Osteocyte (in vitro differentiated cells): ENCODE data around the gene ENTHD1. TPM values are rescaled to one million over a fixed set of nuclear protein-coding genes. Genes with fewer than 3 reads are reported as not detected.

Source experiments
- DNase-seq: peaks from one replicate; pipeline ENCODE4 v3.0.0; 2021; ENCODE audit warnings: mixed read lengths; ENCODE audit not compliant: unreplicated experiment; ENCODE audit errors: extremely low spot score
- H3K27ac Mint-ChIP-seq: one replicate; pipeline ENCODE4 v1.8.0; 2021; ENCODE audit warnings: mild to moderate bottlenecking, mixed read lengths; ENCODE audit not compliant: unreplicated experiment
- H3K27me3 Mint-ChIP-seq: one replicate; pipeline ENCODE4 v1.8.0; 2021; ENCODE audit warnings: mixed read lengths; ENCODE audit not compliant: unreplicated experiment
- H3K36me3 Mint-ChIP-seq: one replicate; pipeline ENCODE4 v1.8.0; 2021; ENCODE audit warnings: mixed read lengths; ENCODE audit not compliant: unreplicated experiment
- H3K4me1 Mint-ChIP-seq: one replicate; pipeline ENCODE4 v1.8.0; 2021; ENCODE audit warnings: mixed read lengths; ENCODE audit not compliant: unreplicated experiment
- H3K4me3 Mint-ChIP-seq: one replicate; pipeline ENCODE4 v1.8.0; 2021; ENCODE audit warnings: mild to moderate bottlenecking, moderate library complexity, mixed read lengths; ENCODE audit not compliant: unreplicated experiment
- H3K9me3 Mint-ChIP-seq: one replicate; pipeline ENCODE4 v1.8.0; 2021; ENCODE audit warnings: mixed read lengths; ENCODE audit not compliant: unreplicated experiment
- total RNA-seq: library from RNA; stranded (reverse); gene quantifications from 2 replicates; pipeline ENCODE4 v1.2.1, GENCODE V29; 2021
- TF ChIP-seq, protein P1 (sequence below): fragments of 200-600 bp; sonication (generic); IDR thresholded peaks from 2 replicates; pipeline ENCODE4 v1.5.0; 2021; ENCODE audit warnings: antibody characterized with exemption, mild to moderate bottlenecking, moderate library complexity

Gene ENTHD1
- total RNA-seq, 1 donor from 2014 or later: not detected

GRCh38 chr22:39789788-39790187 lies 103.8 kb downstream of the ENTHD1 start:
- no peaks in the 10 kb centered on the region for H3K36me3 Mint-ChIP-seq
- no peaks in the 10 kb centered on the region for H3K4me1 Mint-ChIP-seq
- H3K9me3 Mint-ChIP-seq: no peaks in the 10 kb centered on the region
- H3K27ac Mint-ChIP-seq: no peak overlapping the region
- peaks cover 57% of the 10 kb centered on the region for H3K27me3 Mint-ChIP-seq
- H3K4me3 Mint-ChIP-seq: no peak overlapping the region
- TF ChIP-seq, protein P1, sequence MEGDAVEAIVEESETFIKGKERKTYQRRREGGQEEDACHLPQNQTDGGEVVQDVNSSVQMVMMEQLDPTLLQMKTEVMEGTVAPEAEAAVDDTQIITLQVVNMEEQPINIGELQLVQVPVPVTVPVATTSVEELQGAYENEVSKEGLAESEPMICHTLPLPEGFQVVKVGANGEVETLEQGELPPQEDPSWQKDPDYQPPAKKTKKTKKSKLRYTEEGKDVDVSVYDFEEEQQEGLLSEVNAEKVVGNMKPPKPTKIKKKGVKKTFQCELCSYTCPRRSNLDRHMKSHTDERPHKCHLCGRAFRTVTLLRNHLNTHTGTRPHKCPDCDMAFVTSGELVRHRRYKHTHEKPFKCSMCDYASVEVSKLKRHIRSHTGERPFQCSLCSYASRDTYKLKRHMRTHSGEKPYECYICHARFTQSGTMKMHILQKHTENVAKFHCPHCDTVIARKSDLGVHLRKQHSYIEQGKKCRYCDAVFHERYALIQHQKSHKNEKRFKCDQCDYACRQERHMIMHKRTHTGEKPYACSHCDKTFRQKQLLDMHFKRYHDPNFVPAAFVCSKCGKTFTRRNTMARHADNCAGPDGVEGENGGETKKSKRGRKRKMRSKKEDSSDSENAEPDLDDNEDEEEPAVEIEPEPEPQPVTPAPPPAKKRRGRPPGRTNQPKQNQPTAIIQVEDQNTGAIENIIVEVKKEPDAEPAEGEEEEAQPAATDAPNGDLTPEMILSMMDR: no peak
- no peak for DNase-seq

GRCh38 chr22:39785232-39785631 lies 108.3 kb downstream of the ENTHD1 start:
- H3K27me3 Mint-ChIP-seq: peaks cover 51% of the 10 kb centered on the region
- no peak overlapping the region for H3K27ac Mint-ChIP-seq
- H3K4me3 Mint-ChIP-seq: no peak overlapping the region
- H3K9me3 Mint-ChIP-seq: no peaks in the 10 kb centered on the region
- no peak for DNase-seq
- H3K4me1 Mint-ChIP-seq: no peaks in the 10 kb centered on the region
- H3K36me3 Mint-ChIP-seq: no peaks in the 10 kb centered on the region
- TF ChIP-seq, protein P1: no peak

- Mint-ChIP-seq H3K27ac (no peak overlapping the region), H3K27me3 (peaks cover 82% of the 10 kb centered on the region), H3K4me3 (no peak overlapping the region), H3K4me1 (no peaks in the 10 kb centered on the region), H3K36me3 (no peaks in the 10 kb centered on the region), H3K9me3 (no peaks in the 10 kb centered on the region)
- TF ChIP-seq, protein P1: no peak
- no peak for DNase-seq
These were observed 115.7 kb downstream of the ENTHD1 start for GRCh38 chr22:39777716-39778454.

DNA sequence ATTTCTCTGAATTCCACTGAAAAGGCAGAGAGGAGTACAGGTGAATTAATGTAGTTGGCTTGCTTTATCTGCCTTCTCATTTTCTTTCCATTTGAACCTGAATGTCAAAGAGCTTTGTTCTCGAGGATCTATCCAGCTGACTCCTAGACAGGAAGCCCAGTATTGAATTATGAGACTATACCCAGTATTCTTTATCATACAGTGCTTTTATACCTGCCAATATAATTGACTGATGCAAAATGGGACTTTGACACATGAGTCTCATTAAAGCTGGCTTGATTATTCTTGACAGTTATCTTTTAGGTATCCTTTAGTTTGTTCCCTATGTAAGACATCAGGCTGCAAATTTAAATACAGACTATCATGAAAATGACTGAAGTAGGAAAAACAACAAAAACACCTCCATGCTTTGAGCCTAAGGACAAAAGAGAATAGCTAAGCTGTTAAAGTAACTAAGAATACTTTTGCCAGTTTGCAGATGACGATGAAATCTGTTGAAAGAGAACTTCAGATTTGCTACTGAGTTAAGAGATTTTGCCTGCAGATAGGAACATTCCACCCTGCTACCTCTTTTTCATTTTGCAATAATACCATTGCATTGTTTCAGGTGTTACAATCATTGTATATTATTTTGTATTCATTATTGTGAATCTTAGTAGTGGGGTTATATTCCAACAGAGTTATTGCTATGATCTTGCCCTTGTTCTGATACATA lies 117.1 kb downstream of the ENTHD1 start:
- Mint-ChIP-seq H3K36me3 (no peaks in the 10 kb centered on the region), H3K27me3 (peaks cover 74% of the 10 kb centered on the region), H3K4me3 (no peak overlapping the region), H3K9me3 (peaks cover 2% of the 10 kb centered on the region), H3K4me1 (no peaks in the 10 kb centered on the region), H3K27ac (no peak overlapping the region)
- TF ChIP-seq, protein P1: no peak
- DNase-seq: no peak

GRCh38 chr22:39773976-39774539 lies 119.5 kb downstream of the ENTHD1 start:
- no peak for DNase-seq
- H3K9me3 Mint-ChIP-seq: peaks cover 7% of the 10 kb centered on the region
- TF ChIP-seq, protein P1: no peak
- no peak overlapping the region for H3K27ac Mint-ChIP-seq
- peaks cover 72% of the 10 kb centered on the region for H3K27me3 Mint-ChIP-seq
- no peak overlapping the region for H3K4me3 Mint-ChIP-seq
- no peaks in the 10 kb centered on the region for H3K36me3 Mint-ChIP-seq
- H3K4me1 Mint-ChIP-seq: no peaks in the 10 kb centered on the region
